Measurements from ENCODE around the gene BLOC1S3. TPM values are rescaled to one million over a fixed set of nuclear protein-coding genes. Genes with fewer than 3 reads are reported as not detected.
"Not testable (repeated sequence)": the region's sequence is repeated elsewhere in the genome, so short reads cannot be mapped to it uniquely, and the experiment has no call there.

BLOC1S3 gene
- total RNA-seq, 1 donor from 2014 or later, result 15.0 TPM

- no peak for DNase-seq (ENCODE audit: low spot score)
These were observed 45.3 kb downstream of the BLOC1S3 start for GRCh38 chr19:45223879-45224278.

- no peak for DNase-seq (ENCODE audit: low spot score)
These were observed 46.1 kb downstream of the BLOC1S3 start for GRCh38 chr19:45224645-45225044.

GRCh38 chr19:45229056-45229455, 50.5 kb downstream of the BLOC1S3 start:
- not testable (repeated sequence) for DNase-seq (ENCODE audit: low spot score)

Other genes starting within 250 kb of the BLOC1S3 start
- gene APOC4, start 236.5 kb upstream of the BLOC1S3 start, total RNA-seq, result not detected
- gene APOC2, start 232.7 kb upstream of the BLOC1S3 start, total RNA-seq, result 1.3 TPM
- 94.1 TPM for gene CLPTM1, start 223.4 kb upstream of the BLOC1S3 start, total RNA-seq
- gene RELB, start 177.3 kb upstream of the BLOC1S3 start, total RNA-seq, result 16.9 TPM
- gene CLASRP, start 139.7 kb upstream of the BLOC1S3 start, total RNA-seq, result 128 TPM
- gene ZNF296, start 102.3 kb upstream of the BLOC1S3 start, total RNA-seq, result 5.1 TPM
- 19.9 TPM for gene GEMIN7, start 99.5 kb upstream of the BLOC1S3 start, total RNA-seq
- 89.3 TPM for gene PPP1R37, start 85.6 kb upstream of the BLOC1S3 start, total RNA-seq
- 0.60 TPM for gene NKPD1, start 17.8 kb upstream of the BLOC1S3 start, total RNA-seq
- gene TRAPPC6A, start 547 bp upstream of the BLOC1S3 start, total RNA-seq, result 37.7 TPM
- gene EXOC3L2, start 66.6 kb downstream of the BLOC1S3 start, total RNA-seq, result 7.2 TPM
- 32.0 TPM for gene MARK4, start 72.5 kb downstream of the BLOC1S3 start, total RNA-seq
- 2.8 TPM for gene CKM, start 144.1 kb downstream of the BLOC1S3 start, total RNA-seq
- 1.3 TPM for gene KLC3, start 162.0 kb downstream of the BLOC1S3 start, total RNA-seq
- 26.1 TPM for gene ERCC2, start 191.8 kb downstream of the BLOC1S3 start, total RNA-seq
- gene PPP1R13L, start 226.3 kb downstream of the BLOC1S3 start, total RNA-seq, result 108 TPM
- gene POLR1G, start 227.9 kb downstream of the BLOC1S3 start, total RNA-seq, result 6.9 TPM
- 78.3 TPM for gene ERCC1, start 245.1 kb downstream of the BLOC1S3 start, total RNA-seq

All from ureter (tissue), 1 donor.